GM19438 (cell line): ENCODE measurements around the gene UPP1.
"Not testable (repeated sequence)": the region's sequence is repeated elsewhere in the genome, so short reads cannot be mapped to it uniquely, and the experiment has no call there.

ENCODE experiments used
- ATAC-seq: cut with Tn5 transposase; IDR thresholded peaks from one replicate; pipeline ENCODE4 v1.9.1; 2021; ENCODE audit warnings: low read depth; ENCODE audit not compliant: unreplicated experiment

Gene UPP1

GRCh38 chr7:48109848-48110663 lies 21.0 kb downstream of the UPP1 start:
- peak; percentile 71 for ATAC-seq

- ATAC-seq, result no peak
These were observed 21.8 kb downstream of the UPP1 start for GRCh38 chr7:48110868-48111267.

GRCh38 chr7:48111596-48111995 lies 22.5 kb downstream of the UPP1 start:
- ATAC-seq, result no peak

DNA sequence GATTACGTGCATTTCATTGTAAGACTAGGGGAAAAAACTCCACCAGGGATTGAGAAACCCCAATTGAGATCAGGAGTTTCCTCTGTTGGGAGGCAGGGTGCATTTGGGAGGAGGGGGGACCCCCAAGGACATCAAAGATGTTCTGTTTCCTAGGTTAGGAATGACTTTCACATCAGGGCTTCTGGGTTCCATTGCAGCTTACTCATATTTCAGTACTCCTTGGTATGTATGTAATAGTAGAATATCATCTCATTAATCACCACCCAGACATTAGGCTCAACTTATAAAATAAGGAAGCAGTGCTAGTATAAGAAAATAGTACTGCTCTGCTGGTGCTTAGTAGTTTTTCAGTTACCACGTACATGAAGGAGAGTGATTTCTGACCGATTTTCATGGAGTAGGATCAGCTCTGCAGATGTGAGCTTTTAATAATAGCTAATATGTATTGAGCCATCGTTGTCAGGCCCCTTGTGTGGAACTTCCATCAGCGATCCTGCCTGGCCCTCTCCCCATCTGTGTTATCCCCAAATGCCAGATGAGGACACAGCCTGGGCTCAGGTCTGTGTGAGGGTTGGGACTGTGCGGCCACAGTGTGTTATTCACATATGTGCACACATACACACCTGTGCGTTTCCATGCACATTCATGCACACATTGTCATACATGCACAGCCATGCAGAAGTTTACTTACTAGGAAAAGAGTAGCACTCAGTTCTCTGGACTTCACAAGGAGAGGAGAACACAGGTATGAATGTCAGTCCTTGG lies 23.5 kb downstream of the UPP1 start:
- no peak for ATAC-seq

DNA sequence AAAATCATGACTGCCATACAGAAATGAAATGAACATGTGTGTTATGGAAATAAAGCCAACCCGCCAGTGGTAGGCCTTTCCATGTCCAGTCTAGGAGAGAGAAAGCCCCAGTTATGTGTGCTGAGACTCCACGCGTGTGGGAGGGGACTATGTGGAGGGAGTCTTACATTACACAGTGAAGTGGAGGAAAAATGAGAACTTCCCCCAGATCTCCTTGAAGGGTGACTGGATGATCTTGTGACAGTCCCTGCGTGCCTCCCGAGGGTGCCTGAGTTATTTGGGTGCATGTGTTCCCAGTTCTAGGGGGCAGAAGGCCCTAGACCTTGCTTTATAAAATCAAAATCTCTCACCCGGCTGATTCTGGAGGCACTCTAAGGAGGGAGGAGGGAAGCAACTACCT lies 24.2 kb downstream of the UPP1 start:
- ATAC-seq, result no peak

- ATAC-seq, result no peak
These were observed 25.1 kb downstream of the UPP1 start for GRCh38 chr7:48114115-48114514.

DNA sequence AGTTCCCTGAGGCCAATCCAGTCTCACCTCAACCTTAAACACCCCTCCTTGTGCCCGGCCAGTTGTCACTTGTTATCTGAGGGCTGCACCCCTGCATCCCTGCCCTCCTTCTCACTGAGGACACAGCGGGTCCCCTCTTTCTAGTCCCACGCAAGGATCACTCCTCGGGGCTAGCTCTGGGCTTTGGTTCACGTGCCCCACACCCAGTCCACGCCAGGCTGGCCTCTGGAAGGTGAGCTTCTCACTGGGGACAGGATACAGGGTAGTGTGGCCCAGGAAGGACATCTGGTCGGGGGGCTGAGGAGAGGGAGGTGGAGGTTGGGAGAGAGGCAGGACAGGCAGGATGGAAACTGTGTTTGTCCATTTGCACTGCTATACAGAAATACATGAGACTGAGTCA lies 25.5 kb downstream of the UPP1 start:
- no peak for ATAC-seq

DNA sequence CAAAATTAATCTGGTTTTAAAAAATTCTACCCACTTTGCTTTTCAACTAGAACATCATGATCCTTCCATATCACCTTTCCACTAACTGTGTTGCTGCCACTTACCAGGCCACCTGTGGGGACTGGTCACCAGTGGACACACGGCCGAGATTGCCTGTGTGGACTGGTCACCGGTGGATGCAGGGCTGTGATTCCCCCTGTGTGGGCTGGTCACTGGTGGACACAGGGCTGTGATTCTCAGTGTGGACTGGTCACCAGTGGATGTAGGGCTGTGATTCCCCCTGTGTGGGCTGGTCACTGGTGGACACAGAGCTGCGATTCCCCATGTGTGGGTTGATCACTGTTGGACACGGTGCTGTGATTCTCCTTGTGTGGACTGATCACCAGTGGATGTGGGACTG lies 27.0 kb downstream of the UPP1 start:
- ATAC-seq, result no peak

DNA sequence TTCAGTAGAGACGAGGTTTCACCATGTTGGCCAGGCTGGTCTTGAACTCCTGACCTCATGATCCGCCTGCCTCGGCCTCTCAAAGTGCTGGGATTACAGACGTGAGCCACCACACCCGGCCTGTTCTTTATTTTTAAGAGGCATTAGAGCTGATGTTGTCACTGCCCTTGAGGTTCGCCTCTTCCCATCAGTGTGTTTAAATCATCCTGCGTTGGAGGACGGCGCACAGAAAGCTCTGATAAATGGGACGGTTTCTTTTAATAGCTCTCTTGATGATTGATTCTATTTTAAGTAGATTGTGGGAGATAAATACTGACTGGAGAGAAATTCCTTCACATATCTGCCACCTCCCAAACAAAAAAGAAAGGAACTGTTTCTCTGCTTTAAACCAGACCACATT lies 29.0 kb downstream of the UPP1 start:
- no peak for ATAC-seq

GRCh38 chr7:48120536-48120935 lies 31.5 kb downstream of the UPP1 start:
- ATAC-seq, result not testable (repeated sequence)

GRCh38 chr7:48126037-48126436 lies 37.0 kb downstream of the UPP1 start:
- no peak for ATAC-seq

- no peak for ATAC-seq
These were observed 41.6 kb downstream of the UPP1 start for GRCh38 chr7:48130658-48131108.

DNA sequence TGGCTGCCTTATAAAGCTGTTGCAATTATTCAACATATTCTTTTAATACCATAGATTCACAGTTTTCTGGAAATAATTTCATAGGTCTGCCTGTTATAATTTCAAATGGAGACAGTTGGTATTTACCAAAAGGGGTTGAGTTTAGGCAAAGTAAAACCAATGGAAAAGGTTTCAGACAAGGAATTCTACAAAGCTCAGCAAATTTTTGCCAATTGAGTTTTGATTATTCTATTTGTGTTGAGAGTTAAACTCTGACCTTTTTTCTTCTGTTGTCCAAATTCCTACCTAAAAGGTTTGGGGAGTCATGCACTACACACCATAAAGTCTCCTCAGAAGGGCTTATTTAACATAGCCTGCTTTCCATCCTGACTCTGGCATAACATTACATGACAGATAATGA lies 43.7 kb downstream of the UPP1 start:
- no peak for ATAC-seq

DNA sequence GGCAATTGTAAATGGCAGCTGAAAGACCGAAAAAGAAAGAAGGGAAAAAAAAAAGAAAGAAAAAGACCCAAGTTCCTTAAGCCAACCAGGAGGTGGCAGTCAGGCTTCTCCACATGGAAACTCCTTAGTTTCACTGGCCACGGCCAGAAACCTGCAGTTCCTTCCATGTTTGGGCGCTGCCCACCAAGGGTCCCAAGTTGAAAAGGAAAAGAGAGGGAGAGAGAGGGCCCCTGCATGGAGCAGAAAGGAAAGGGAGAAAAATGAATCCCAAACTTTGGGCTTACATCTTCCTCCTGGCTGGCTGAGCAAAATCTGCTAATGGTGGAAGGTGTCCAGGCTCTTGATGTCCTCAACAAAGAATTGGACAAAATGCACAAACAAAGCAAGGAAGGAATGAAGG lies 50.4 kb downstream of the UPP1 start:
- ATAC-seq, result no peak

DNA sequence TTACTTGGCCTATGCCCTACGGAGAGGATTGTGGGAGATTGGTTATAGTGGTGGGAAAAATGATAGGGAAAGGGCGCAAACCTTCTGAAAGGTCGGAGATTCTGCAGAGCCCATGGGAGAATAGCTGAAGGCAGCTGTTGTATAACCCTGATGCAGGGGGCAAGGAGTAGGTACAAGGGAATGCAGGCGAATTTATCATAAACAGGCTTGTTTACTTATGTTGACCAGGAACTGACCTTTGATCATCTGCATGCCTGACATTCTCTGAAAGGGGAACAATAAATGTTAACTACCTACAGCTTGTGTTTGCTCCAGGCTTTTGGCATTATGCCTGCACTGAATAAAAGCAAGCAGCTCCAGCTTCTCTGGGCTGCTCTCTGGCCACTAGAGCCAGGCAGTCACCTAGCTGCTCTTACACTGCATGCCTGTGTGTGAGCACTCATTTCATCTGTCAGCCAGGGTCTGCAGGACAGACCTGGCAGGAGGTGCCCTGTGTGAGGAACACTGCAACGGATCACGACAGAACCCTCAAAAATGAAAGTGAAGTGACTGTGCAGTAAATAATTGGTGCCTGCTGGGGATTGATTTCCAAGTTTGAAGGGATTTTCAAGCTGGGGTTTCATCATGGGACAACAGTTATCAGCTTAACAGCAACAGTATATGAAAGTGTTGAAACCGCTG lies 51.1 kb downstream of the UPP1 start:
- no peak for ATAC-seq

DNA sequence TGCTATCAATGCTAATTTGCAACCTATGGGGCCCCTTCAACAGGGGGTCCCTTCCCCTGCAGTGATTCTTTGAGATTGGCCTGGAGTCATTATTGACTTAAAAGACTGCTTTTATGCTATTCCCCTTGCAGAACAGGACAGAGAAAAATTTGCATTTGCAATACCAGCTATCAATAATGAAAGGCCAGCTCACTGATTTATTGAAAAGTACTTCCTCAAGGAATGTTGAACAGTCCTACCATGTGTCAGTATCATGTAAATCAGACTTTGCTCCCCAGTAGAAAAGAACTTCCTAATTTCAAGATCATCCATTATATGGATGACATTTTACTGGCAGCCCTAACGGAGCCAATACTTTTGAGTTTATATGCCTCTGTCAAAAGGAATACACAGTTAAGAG lies 52.5 kb downstream of the UPP1 start:
- ATAC-seq, result no peak

GRCh38 chr7:48144291-48144768 lies 55.3 kb downstream of the UPP1 start:
- no peak for ATAC-seq

DNA sequence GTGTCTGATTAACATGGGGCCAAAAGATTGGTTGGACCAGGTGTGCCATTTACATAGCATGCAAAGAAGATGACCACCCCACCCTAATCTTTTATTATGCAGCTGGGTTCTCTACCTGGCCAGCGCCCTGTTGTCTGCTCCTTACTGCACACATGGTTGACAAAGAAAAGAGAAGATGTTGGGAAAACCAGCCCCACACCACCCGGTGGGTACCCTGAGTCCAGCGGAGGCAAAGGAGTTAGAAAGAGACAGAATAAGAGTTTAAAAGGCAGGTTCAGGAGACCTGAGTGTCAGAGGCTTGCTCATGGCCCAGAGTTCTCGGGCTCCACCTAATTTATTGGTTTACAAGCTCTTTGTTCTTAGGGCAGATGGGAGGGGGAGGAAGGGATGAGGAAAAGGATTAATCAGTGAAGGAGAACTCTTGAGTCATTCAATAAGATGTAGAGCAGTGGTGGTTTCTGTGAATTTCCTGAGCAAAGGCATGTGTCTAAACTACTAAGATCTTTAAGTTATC lies 58.1 kb downstream of the UPP1 start:
- ATAC-seq, result no peak

- ATAC-seq, result not testable (repeated sequence)
These were observed 58.6 kb downstream of the UPP1 start for GRCh38 chr7:48147690-48148089.

DNA sequence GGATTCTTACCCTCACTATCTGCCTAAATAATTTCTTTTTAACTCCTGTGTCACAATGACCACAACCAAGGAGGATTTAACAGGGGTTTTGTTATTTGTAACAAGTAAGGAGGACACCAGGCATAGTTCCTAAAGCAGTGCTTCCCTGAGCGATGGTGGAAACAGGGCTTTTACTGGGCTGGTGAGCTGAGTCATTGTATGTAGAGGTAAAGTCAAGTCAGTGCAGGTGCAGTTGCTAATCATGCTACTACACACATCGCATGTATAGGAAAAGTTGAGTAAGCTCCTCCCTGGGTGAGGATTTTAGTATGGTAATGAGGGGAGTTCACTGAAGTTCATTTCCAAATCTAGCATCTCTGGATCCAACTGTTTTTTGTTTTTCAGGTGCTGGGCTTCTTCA lies 59.2 kb downstream of the UPP1 start:
- ATAC-seq, result no peak

- ATAC-seq, result no peak
These were observed 60.0 kb downstream of the UPP1 start for GRCh38 chr7:48149058-48149457.
